Measurements from ENCODE around the gene CELSR1. TPM values are rescaled to one million over a fixed set of nuclear protein-coding genes. Genes with fewer than 3 reads are reported as not detected.

The CELSR1 gene
- total and polyA plus RNA-seq, 2 of the 13 experiments (the other 11 are each of a cell fraction or from before 2014, with no cell fraction given) = 0.78 to 1.8 TPM

GRCh38 chr22:46322711-46323110 lies 214.7 kb downstream of the CELSR1 start:
- ChIA-PET CTCF (ENCODE audit: low intra/inter-chr PET ratio, low total read pairs) (no interaction called here), POLR2A (no interaction called here)

More at GRCh38 chr22:46322711-46323110, 214.7 kb downstream of the CELSR1 start:
- intact Hi-C loops (cut with micrococcal nuclease; ENCODE audit: unreplicated experiment) (no loop called here), in situ Hi-C loops (cut with HindIII; ENCODE audit: extremely low pct_ligation_motif_present, low pct_unique_long_range_greater_than_20kb) (no loop called here)
- no peak overlapping the region for H3K4me2 ChIP-seq (ENCODE audit: low read depth, low read length)
- peaks cover 12 to 76% of the 10 kb centered on the region in 2 experiments for H3K36me3 ChIP-seq (replicated peaks in 1 of 2; ENCODE audit: control insufficient read depth in 1 of 2, insufficient read depth in 2 of 2, low read length in 2 of 2)
- DNase-seq (ENCODE audit: low spot score) (no peak), FAIRE-seq (no peak), ATAC-seq (no peak)
- no peak for TF ChIP-seq RFX1 (IDR thresholded peaks at IDR 0.05)
- TF ChIP-seq ZNF562 (CRISPR knock-in tag; IDR thresholded peaks at IDR 0.05; ENCODE audit: borderline replicate concordance) = no peak
- no peak for TF ChIP-seq PHF21A (CRISPR knock-in tag; IDR thresholded peaks at IDR 0.05)
- TF ChIP-seq MXD4 (CRISPR knock-in tag; IDR thresholded peaks at IDR 0.05) = no peak
- TF ChIP-seq, protein P1, sequence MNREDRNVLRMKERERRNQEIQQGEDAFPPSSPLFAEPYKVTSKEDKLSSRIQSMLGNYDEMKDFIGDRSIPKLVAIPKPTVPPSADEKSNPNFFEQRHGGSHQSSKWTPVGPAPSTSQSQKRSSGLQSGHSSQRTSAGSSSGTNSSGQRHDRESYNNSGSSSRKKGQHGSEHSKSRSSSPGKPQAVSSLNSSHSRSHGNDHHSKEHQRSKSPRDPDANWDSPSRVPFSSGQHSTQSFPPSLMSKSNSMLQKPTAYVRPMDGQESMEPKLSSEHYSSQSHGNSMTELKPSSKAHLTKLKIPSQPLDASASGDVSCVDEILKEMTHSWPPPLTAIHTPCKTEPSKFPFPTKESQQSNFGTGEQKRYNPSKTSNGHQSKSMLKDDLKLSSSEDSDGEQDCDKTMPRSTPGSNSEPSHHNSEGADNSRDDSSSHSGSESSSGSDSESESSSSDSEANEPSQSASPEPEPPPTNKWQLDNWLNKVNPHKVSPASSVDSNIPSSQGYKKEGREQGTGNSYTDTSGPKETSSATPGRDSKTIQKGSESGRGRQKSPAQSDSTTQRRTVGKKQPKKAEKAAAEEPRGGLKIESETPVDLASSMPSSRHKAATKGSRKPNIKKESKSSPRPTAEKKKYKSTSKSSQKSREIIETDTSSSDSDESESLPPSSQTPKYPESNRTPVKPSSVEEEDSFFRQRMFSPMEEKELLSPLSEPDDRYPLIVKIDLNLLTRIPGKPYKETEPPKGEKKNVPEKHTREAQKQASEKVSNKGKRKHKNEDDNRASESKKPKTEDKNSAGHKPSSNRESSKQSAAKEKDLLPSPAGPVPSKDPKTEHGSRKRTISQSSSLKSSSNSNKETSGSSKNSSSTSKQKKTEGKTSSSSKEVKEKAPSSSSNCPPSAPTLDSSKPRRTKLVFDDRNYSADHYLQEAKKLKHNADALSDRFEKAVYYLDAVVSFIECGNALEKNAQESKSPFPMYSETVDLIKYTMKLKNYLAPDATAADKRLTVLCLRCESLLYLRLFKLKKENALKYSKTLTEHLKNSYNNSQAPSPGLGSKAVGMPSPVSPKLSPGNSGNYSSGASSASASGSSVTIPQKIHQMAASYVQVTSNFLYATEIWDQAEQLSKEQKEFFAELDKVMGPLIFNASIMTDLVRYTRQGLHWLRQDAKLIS (CRISPR knock-in tag; IDR thresholded peaks at IDR 0.05) = no peak
- no peak for TF ChIP-seq SMAD3 (CRISPR knock-in tag; IDR thresholded peaks at IDR 0.05)
- TF ChIP-seq ZFP36 (IDR thresholded peaks at IDR 0.05; ENCODE audit: borderline replicate concordance, low read depth, low read length, partially characterized antibody) = no peak
- TF ChIP-seq RARG (CRISPR knock-in tag; IDR thresholded peaks at IDR 0.05; ENCODE audit: low read depth) = no peak
- no peak for TF ChIP-seq ZSCAN21 (CRISPR knock-in tag; IDR thresholded peaks at IDR 0.05; ENCODE audit: borderline replicate concordance)
- TF ChIP-seq NFKB2 (CRISPR knock-in tag; IDR thresholded peaks at IDR 0.05; ENCODE audit: borderline replicate concordance) = no peak
- TF ChIP-seq RFXAP (CRISPR knock-in tag; IDR thresholded peaks at IDR 0.05; ENCODE audit: borderline replicate concordance) = no peak
- TF ChIP-seq ZNF530 (CRISPR knock-in tag; IDR thresholded peaks at IDR 0.05; ENCODE audit: low read depth) = no peak
- TF ChIP-seq ZNF280B (CRISPR knock-in tag; IDR thresholded peaks at IDR 0.05; ENCODE audit: borderline replicate concordance) = no peak
- TF ChIP-seq ZNF136 (CRISPR knock-in tag; IDR thresholded peaks at IDR 0.05; ENCODE audit: low read depth) = no peak
- no peak overlapping the region for H3K27ac ChIP-seq (ENCODE audit: extremely low read length, insufficient read depth, low read length)
- H3K4me1 ChIP-seq (ENCODE audit: insufficient read depth, low read length) = no peaks in the 10 kb centered on the region
- H3K27me3 ChIP-seq (ENCODE audit: control insufficient read depth in 1 of 2, insufficient read depth in 2 of 2, low read length in 2 of 2) = no peaks in the 10 kb centered on the region
- H3K4me3 ChIP-seq (replicated peaks in 1 of 3; ENCODE audit: insufficient read depth in 1 of 3, low read depth in 2 of 3, low read length in 3 of 3) = no peak overlapping the region
- BruUV-seq (replicated peaks) = no TSS peak
- H2AFZ ChIP-seq (ENCODE audit: low read length) = no peak overlapping the region
- H3K79me2 ChIP-seq (ENCODE audit: insufficient read depth, low read length) = no peaks in the 10 kb centered on the region
- H3K9me3 ChIP-seq (ENCODE audit: low read length) = no peaks in the 10 kb centered on the region
- H4K20me1 ChIP-seq (ENCODE audit: insufficient read depth, low read length) = no peaks in the 10 kb centered on the region
- over 99% methylated on average over 15 of the region's 15 CpGs for WGBS (ENCODE audit: low lambda C conversion rate)
- H3K9ac ChIP-seq (ENCODE audit: insufficient read depth, low read depth, low read length) = no peak overlapping the region
